Limb (tissue), 2 donors: ENCODE data around the gene STK16.

Source experiments
- DNase-seq, 2 donors: peaks; one replicate each; pipeline ENCODE4 v3.0.0-alpha.2; 2016; ENCODE audit errors: extremely low spot score in 2 of 2

The STK16 gene

GRCh38 chr2:219269362-219270054, 24.2 kb downstream of the STK16 start:
- DNase-seq, result no peak

DNA sequence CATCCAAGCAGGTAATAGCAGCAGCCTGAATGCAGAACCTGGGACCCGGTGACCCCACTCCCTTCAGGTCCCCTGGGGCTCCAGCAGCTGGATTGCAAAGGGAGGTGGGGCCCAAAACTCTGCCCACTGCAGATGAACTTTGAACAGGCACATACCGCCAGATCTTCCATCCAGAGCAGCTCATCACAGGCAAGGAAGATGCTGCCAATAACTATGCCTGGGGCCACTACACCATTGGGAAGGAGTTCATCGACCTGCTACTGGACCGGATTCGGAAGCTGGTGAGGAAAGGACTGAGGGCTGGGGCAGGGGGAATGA, 24.7 kb downstream of the STK16 start:
- DNase-seq, result no peak

GRCh38 chr2:219271021-219271420, 25.7 kb downstream of the STK16 start:
- DNase-seq, result no peak

DNA sequence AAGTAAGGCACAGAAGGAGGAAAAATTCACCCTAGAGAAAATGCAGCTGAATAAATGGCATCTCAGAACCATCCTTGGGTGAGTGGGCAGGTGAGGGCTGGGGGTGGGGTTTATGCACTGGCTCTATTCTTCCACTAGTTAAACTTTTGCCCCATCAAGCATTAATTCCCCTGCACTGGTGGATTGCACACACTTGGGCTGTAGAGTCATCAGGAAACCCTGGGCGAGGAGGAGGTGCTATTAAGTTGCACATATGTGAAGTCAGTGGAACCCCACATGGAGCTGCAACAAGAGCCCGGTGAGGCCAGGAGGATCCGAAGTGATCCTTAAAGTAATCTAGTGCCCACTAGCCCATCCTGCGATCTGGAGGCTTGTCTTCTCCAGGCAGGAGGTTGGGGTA, 27.1 kb downstream of the STK16 start:
- DNase-seq, result no peak

DNA sequence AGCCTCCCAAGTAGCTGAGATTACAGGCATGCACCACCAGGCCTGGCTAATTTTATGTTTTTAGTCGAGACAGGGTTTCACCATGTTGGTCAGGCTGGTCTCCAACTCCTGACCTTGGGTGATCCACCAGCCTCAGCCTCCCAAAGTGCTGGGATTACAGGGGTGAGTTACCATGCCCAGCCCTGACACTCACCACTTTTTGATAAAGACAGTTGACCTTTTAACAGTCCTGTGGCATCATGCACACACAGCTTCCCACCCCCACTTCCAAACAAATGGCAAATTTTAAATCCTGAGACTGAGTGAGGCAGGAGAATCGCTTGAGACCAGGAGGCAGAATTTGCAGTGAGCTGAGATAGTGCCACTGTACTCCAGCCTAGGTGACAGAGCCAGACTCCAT, 27.7 kb downstream of the STK16 start:
- DNase-seq, result no peak

- DNase-seq, result no peak
Observed at GRCh38 chr2:219273937-219274336, 28.7 kb downstream of the STK16 start.

- peak in 1 of 2 donors; percentile 21 for DNase-seq
Observed at GRCh38 chr2:219274361-219274921, 29.2 kb downstream of the STK16 start.

GRCh38 chr2:219277703-219278654, 32.7 kb downstream of the STK16 start:
- peak; percentile 88 to 89 for DNase-seq

- DNase-seq, result no peak
Observed at GRCh38 chr2:219278655-219279150, 33.4 kb downstream of the STK16 start.

- peak; percentile 97 to 99 for DNase-seq
Observed at GRCh38 chr2:219279151-219279915, 34.1 kb downstream of the STK16 start, which contains the start of gene DNAJB2. Gene DNAJB2 (plus strand): TSS chr2:219279366. CDS start chr2:219279834, 468 bp downstream.

- DNase-seq, result no peak
Observed at GRCh38 chr2:219279916-219280516, 34.7 kb downstream of the STK16 start.

DNA sequence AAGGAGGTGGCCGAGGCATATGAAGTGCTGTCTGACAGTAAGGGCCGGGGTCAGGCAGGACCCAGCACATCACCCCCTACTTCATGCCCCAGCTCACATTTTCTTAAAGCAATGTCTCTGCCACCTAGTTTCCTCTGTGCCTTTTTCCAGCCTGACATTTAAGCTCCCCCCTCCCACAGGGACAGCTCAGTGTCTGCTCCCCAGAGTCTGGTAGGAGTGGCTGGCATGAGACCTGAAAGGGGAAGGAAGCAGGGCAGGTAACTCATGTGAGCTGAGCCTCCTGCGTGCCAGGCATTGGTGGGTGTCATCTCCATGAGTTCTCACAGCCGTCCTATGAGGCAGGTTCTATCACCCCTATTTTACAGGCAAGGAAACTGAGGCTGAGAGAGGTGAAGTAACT, 35.4 kb downstream of the STK16 start:
- no peak for DNase-seq

- no peak for DNase-seq
Observed at GRCh38 chr2:219281588-219281987, 36.3 kb downstream of the STK16 start.

DNA sequence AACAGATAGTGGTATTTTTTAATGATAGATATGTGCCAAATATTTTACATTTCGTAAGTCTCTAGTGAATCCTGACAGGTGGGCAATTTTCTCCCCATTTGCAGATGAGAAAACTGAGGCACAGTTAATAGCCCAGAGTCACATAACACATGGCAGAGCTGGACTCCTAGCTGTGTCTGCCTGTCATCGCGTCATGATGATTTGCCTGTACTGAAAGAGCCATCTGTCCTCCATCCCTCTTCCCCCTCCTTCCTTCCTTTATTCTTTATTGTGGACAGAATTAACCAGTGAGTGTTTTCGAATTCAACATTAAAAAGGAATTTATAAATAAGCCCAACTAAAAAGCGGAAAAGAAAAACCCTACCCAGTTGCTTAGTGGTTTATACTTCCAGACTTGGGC, 37.1 kb downstream of the STK16 start:
- no peak for DNase-seq

DNA sequence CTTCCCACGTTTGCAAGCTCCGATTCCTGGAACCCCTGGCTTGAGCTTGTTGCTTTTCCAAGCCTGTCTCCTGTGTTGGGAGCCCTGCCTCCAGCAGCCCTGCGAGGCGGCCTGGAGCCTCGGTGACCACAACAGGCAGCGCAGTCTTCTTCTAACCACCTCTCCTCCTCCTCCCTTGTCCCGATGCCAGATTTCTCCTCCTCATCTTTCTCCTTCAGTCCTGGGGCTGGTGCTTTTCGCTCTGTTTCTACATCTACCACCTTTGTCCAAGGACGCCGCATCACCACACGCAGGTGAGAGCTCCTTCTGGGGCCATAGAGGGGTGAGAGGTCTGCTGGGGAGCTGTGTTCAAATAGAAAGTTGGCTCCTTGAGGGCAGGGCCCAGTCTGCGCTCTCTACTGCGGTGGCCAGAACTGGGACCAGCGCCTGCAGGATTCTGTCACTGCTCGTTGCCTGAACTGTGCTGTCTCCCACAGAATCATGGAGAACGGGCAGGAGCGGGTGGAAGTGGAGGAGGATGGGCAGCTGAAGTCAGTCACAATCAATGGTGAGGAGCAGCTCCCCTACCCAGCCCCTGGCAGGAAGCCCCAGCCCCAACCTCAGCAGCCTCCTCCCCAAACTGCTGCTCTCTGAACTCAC, 37.8 kb downstream of the STK16 start:
- no peak for DNase-seq

- DNase-seq, result no peak
Observed at GRCh38 chr2:219284501-219285372, 39.5 kb downstream of the STK16 start.

GRCh38 chr2:219285373-219285735, 40.1 kb downstream of the STK16 start:
- DNase-seq, result no peak

GRCh38 chr2:219285894-219286425, 40.7 kb downstream of the STK16 start:
- peak; percentile 55 to 68 for DNase-seq

DNA sequence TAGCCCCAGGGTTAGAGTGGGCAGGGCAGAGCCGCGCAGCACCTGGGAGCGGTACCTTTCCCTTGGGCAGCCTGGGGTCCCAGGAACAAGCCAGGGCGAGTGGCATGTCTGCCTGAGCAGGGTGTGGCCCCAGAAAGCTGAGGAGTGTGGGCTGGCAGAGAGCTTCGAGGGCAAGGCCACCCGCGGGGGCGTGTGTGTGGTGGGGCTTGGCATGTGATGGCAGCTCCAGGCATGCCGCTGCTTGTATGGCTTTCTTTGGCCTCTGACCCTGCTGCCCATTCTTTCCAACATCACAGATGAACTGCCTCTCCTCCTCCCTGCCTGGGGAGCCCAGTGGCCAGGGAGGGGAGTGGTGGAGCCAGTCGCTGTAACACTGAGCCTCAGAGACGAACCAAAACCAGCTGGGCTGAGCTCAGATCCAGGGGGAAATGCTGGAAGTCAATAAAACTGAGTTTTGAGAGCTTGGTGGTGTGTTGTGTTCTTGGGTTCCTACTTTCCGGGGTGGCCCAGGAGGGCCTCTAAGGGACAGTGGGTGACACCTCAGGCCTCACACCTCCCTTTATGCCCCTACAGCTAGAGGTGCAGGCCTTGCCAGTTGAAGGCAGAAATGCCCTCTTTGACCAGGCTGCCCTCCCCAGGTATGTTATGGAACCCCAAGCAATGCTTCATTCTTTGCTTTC, 41.3 kb downstream of the STK16 start:
- no peak for DNase-seq
